GM12878 (cell line): Measurements from ENCODE around the gene HNRNPM. TPM values are rescaled to one million over a fixed set of nuclear protein-coding genes. Genes with fewer than 3 reads are reported as not detected.

Experiments used
- ATAC-seq: fragments of 200-7000 bp; cut with Tn5 transposase; 3 replicates; pipeline ENCODE4 v1.9.1; 2020; ENCODE audit warnings: mild to moderate bottlenecking, moderate library complexity
- BruUV-seq: library from RNA; stranded (reverse); fragments of 400-500 nt; replicated peaks from 2 replicates; lab custom pipeline; 2021; lab: Mats Ljungman, UMichigan
- CTCF ChIA-PET: fragments of 300-600 bp; sonication (Branson Sonifier 250); formaldehyde crosslinking; extraction: SDS; loops from one replicate; lab custom pipeline; 2021; ENCODE audit warnings: inconsistent platforms; lab: Yijun Ruan, JAX
- POLR2A ChIA-PET: fragments of 350-600 bp; formaldehyde crosslinking; extraction: SDS; loops from one replicate; lab custom pipeline; 2021; ENCODE audit warnings: inconsistent platforms; lab: Charles Lee
- RAD21 ChIA-PET: fragments of 300-600 bp; sonication (Branson Sonifier 250); formaldehyde crosslinking; loops from one replicate; lab custom pipeline; 2023; ENCODE audit warnings: antibody characterized with exemption; ENCODE audit not compliant: unreplicated experiment; lab: Charles Lee
- SMC1A ChIA-PET: fragments of 300-600 bp; sonication (Branson Sonifier 250); formaldehyde crosslinking; loops from one replicate; lab custom pipeline; 2023; ENCODE audit not compliant: unreplicated experiment, uncharacterized antibody; lab: Charles Lee
- DNase-seq: peaks from one replicate; pipeline ENCODE4 v3.0.0-alpha.2; 2011; ENCODE audit warnings: low read depth, low spot score
- FAIRE-seq: peaks from 3 replicates; lab custom pipeline; 2011; peaks lifted over from hg19 to GRCh38; lab: Jason Lieb, UNC
- H2AFZ ChIP-seq: 2 replicates; pipeline ENCODE4 v1.6.0; 2011; ENCODE audit warnings: low read depth, low read length, control low read depth; ENCODE audit not compliant: control insufficient read depth
- H3K27ac ChIP-seq: 2 replicates; pipeline ENCODE4 v1.5.1; 2011; ENCODE audit warnings: control low read depth; ENCODE audit not compliant: control insufficient read depth, insufficient read depth
- H3K27me3 ChIP-seq, 2 experiments: replicated peaks in 1 of 2; 2 replicates each; pipeline versions ENCODE4 v1.6.0 to v1.6.1; 2011; ENCODE audit warnings: low read length in 1 of 2; ENCODE audit not compliant: control insufficient read depth in 2 of 2, insufficient read depth in 2 of 2
- H3K36me3 ChIP-seq, 2 experiments: 2 replicates each; pipeline ENCODE4 v1.5.1; 2011; ENCODE audit warnings: low read length in 1 of 2; ENCODE audit not compliant: control insufficient read depth in 2 of 2, insufficient read depth in 2 of 2
- H3K4me1 ChIP-seq: 2 replicates; pipeline ENCODE4 v1.6.1; 2011; ENCODE audit warnings: mild to moderate bottlenecking, low read length, moderate library complexity, mixed read lengths; ENCODE audit not compliant: control insufficient read depth, insufficient read depth
- H3K4me2 ChIP-seq: 2 replicates; pipeline ENCODE4 v1.6.0; 2011; ENCODE audit warnings: control low read depth; ENCODE audit not compliant: control insufficient read depth, insufficient read depth
- H3K4me3 ChIP-seq: fragments of 200-600 bp; sonication (generic); 2 replicates; pipeline ENCODE4 v1.5.1; 2016
- H3K79me2 ChIP-seq: 2 replicates; pipeline ENCODE4 v1.6.0; 2011; ENCODE audit warnings: low read length; ENCODE audit not compliant: control insufficient read depth, insufficient read depth
- H3K9ac ChIP-seq: 2 replicates; pipeline ENCODE4 v1.8.0; 2011; ENCODE audit warnings: low read length, control low read depth, mixed read lengths; ENCODE audit not compliant: control insufficient read depth, insufficient read depth
- H3K9me3 ChIP-seq: replicated peaks from 3 replicates; pipeline ENCODE4 v1.5.1; 2011; ENCODE audit warnings: mild to moderate bottlenecking, low read length; ENCODE audit not compliant: control insufficient read depth, insufficient read depth
- H4K20me1 ChIP-seq: 2 replicates; pipeline ENCODE4 v1.6.0; 2011; ENCODE audit not compliant: control insufficient read depth, insufficient read depth
- CTCF ChIP-seq, 3 experiments: IDR thresholded peaks in 2 of 3; conservative IDR thresholded peaks in 1 of 3; 2 replicates each; pipeline ENCODE4 v1.5.1; 2011; ENCODE audit warnings: low read depth in 3 of 3, low read length in 3 of 3, mild to moderate bottlenecking in 3 of 3, control low read depth in 2 of 3, moderate library complexity in 2 of 3, inconsistent platforms in 1 of 3, mixed read lengths in 1 of 3; ENCODE audit not compliant: control insufficient read depth in 2 of 3, insufficient read depth in 1 of 3; ENCODE audit errors: extremely low read depth in 1 of 3
- FOS ChIP-seq: IDR thresholded peaks from 3 replicates; pipeline ENCODE4 v1.6.1; 2011; ENCODE audit warnings: borderline replicate concordance; ENCODE audit not compliant: insufficient read length; ENCODE audit errors: extremely low read depth
- IRF5 ChIP-seq: fragments of 450-650 bp; IDR thresholded peaks from 2 replicates; pipeline ENCODE4 v1.6.1; 2017; ENCODE audit warnings: borderline replicate concordance
- LARP7 ChIP-seq: fragments of 450-650 bp; IDR thresholded peaks from 2 replicates; pipeline ENCODE4 v1.6.1; 2017; ENCODE audit warnings: mild to moderate bottlenecking
- MTA2 ChIP-seq: fragments of 450-650 bp; IDR thresholded peaks from 2 replicates; pipeline ENCODE4 v1.6.1; 2016; ENCODE audit warnings: low read depth, mild to moderate bottlenecking, moderate library complexity
- NFYA ChIP-seq: IDR thresholded peaks from 2 replicates; pipeline ENCODE4 v1.6.1; 2011; ENCODE audit warnings: low read depth, mild to moderate bottlenecking, low read length, improper control_type of control experiment, borderline replicate concordance
- NR2C1 ChIP-seq: fragments of 450-650 bp; IDR thresholded peaks from 2 replicates; pipeline ENCODE4 v1.6.1; 2017; ENCODE audit warnings: antibody characterized with exemption, mild to moderate bottlenecking, moderate library complexity
- NR2C2 ChIP-seq: IDR thresholded peaks from 2 replicates; pipeline ENCODE4 v1.6.1; 2011; ENCODE audit warnings: borderline replicate concordance, low read depth; ENCODE audit not compliant: control insufficient read depth, insufficient read length
- PAX5 ChIP-seq: IDR thresholded peaks from 2 replicates; pipeline ENCODE4 v1.6.1; 2011; ENCODE audit warnings: low read depth, low read length, borderline replicate concordance
- RB1 ChIP-seq: fragments of 450-650 bp; formaldehyde crosslinking; IDR thresholded peaks from 2 replicates; pipeline ENCODE4 v1.6.1; 2017; ENCODE audit warnings: mild to moderate bottlenecking, borderline replicate concordance
- RUNX3 ChIP-seq: IDR thresholded peaks from 2 replicates; pipeline ENCODE4 v1.6.1; 2012; ENCODE audit warnings: low read length, inconsistent platforms
- SMAD1 ChIP-seq: fragments of 450-650 bp; IDR thresholded peaks from 2 replicates; pipeline ENCODE4 v1.6.1; 2018; ENCODE audit warnings: mild to moderate bottlenecking, low read depth; ENCODE audit not compliant: partially characterized antibody
- SPI1 ChIP-seq: IDR thresholded peaks from 2 replicates; pipeline ENCODE4 v1.6.1; 2011; ENCODE audit warnings: low read depth, mild to moderate bottlenecking, low read length, moderate library complexity, borderline replicate concordance; ENCODE audit not compliant: insufficient read depth
- STAT3 ChIP-seq: IDR thresholded peaks from 2 replicates; pipeline ENCODE4 v1.6.1; 2011; ENCODE audit warnings: low read depth, low read length, improper control_type of control experiment
- WRNIP1 ChIP-seq: IDR thresholded peaks from 2 replicates; pipeline ENCODE4 v1.6.1; 2011; ENCODE audit warnings: low read depth, low read length, improper control_type of control experiment, borderline replicate concordance
- ZNF207 ChIP-seq: fragments of 450-650 bp; IDR thresholded peaks from 2 replicates; pipeline ENCODE4 v1.6.1; 2014; ENCODE audit warnings: antibody characterized with exemption, mild to moderate bottlenecking, borderline replicate concordance
- ZNF217 ChIP-seq: fragments of 450-650 bp; IDR thresholded peaks from 2 replicates; pipeline ENCODE4 v1.6.1; 2017; ENCODE audit warnings: antibody characterized with exemption, mild to moderate bottlenecking
- WGBS: methylation state at CpG from one replicate; pipeline ENCODE4 v1.1.6; 2016; ENCODE audit warnings: low lambda C conversion rate; ENCODE audit not compliant: insufficient replicate concordance, insufficient coverage; ENCODE audit errors: missing lambda C conversion rate; 5-methylcytosine and 5-hydroxymethylcytosine counted together
- in situ Hi-C: fragments of 300-500 bp; cut with MboI; formaldehyde crosslinking; loops from 9 replicates; pipeline ENCODE4 v1.14.3; 2018; ENCODE audit warnings: mixed read lengths
- intact Hi-C: fragments of 100-400 bp; cut with micrococcal nuclease; formaldehyde crosslinking; loops from one replicate; pipeline ENCODE4 v1.14.2; 2022; ENCODE audit not compliant: unreplicated experiment
- polyA plus RNA-seq, 11 experiments: library from polyadenylated mRNA; depleted of rRNA in 4 of 11; unstranded in 6 of 11; stranded (reverse) in 5 of 11; fragments of >200 nt; fragmentation: Nextera tagmentation in 4 of 11; fragmentation: Illumina TruSeq in 1 of 11; extraction: Ambion mirVana in 4 of 11; extraction: Trizol in 1 of 11; gene quantifications; 1 replicate in 1 of 11; 2 replicates in 10 of 11; pipeline versions ENCODE4 v1.2.1 to v1.2.3, GENCODE V29; 2011 to 2016; ENCODE audit warnings: inconsistent platforms in 2 of 11, missing spikeins in 2 of 11, low read depth in 1 of 11
- total RNA-seq, 4 experiments: library from RNA; depleted of rRNA in 3 of 4; stranded (reverse); fragments of >200 nt in 3 of 4; fragmentation: Illumina TruSeq in 1 of 4; extraction: Trizol in 1 of 4; gene quantifications; 2 replicates each; pipeline versions ENCODE4 v1.2.1 to v1.2.3, GENCODE V29; 2013 to 2021

Gene HNRNPM
- total and polyA plus RNA-seq, 10 of the 15 experiments (the other 5 are each of a cell fraction or from before 2014, with no cell fraction given): 14.3 to 415 (median 198) TPM

- H3K27me3 ChIP-seq: no peaks in the 10 kb centered on the region
- H3K36me3 ChIP-seq: peaks cover 48 to 60% of the 10 kb centered on the region in 2 experiments
- no peak for TF ChIP-seq SPI1
- TF ChIP-seq NR2C2: no peak
- TF ChIP-seq FOS: no peak
- no peak for TF ChIP-seq NR2C1
- TF ChIP-seq SMAD1: no peak
- no peak for TF ChIP-seq IRF5
- no peak for TF ChIP-seq STAT3
- TF ChIP-seq NFYA: no peak
- no peak for TF ChIP-seq RB1
- TF ChIP-seq PAX5: no peak
- TF ChIP-seq ZNF207: no peak
- no peak for TF ChIP-seq MTA2
- no peak for TF ChIP-seq WRNIP1
- TF ChIP-seq ZNF217: no peak
- no peak for TF ChIP-seq LARP7
- no peak for TF ChIP-seq RUNX3
- TF ChIP-seq CTCF (IDR thresholded peaks at IDR 0.05 in 2 of 3, conservative IDR thresholded peaks at IDR 0.05 in 1 of 3; ENCODE audit: control insufficient read depth in 2 of 3, extremely low read depth in 1 of 3, insufficient read depth in 1 of 3, low read depth in 3 of 3, low read length in 3 of 3): no peak
- TF ChIP-seq, all 136 proteins: peak for 0
- peaks cover 7% of the 10 kb centered on the region for H3K4me1 ChIP-seq
- ChIA-PET CTCF (no interaction called here), RAD21 (no interaction called here), POLR2A (no interaction called here), SMC1A (no interaction called here)
- H2AFZ ChIP-seq: no peak overlapping the region
- intact Hi-C loops: no loop called here
- no peak overlapping the region for H3K9ac ChIP-seq
- peaks cover 5% of the 10 kb centered on the region for H4K20me1 ChIP-seq
- no peak overlapping the region for H3K4me3 ChIP-seq
- H3K79me2 ChIP-seq: peaks cover 7% of the 10 kb centered on the region
- TSS peak; percentile 79 for BruUV-seq
- DNase-seq (no peak), FAIRE-seq (no peak), ATAC-seq (no peak)
- no peaks in the 10 kb centered on the region for H3K9me3 ChIP-seq
- WGBS: 99% methylated on average over 62 of the region's 62 CpGs
- H3K4me2 ChIP-seq: no peak overlapping the region
- in situ Hi-C loops: no loop called here
- no peak overlapping the region for H3K27ac ChIP-seq
Measured at GRCh38 chr19:8485561-8486371, 41.0 kb downstream of the HNRNPM start.
